Measurements from ENCODE around the gene ZFP36L1.

- TF ChIP-seq CTCF (conservative IDR thresholded peaks at IDR 0.05; ENCODE audit: low read length) (no peak), EZH2phosphoT487 (IDR thresholded peaks at IDR 0.05; ENCODE audit: borderline replicate concordance) (no peak)
Observed at GRCh38 chr14:68791078-68791901, 1.6 kb downstream of the ZFP36L1 start.

All from Loucy (cell line).